K562 (cell line): ENCODE data around the gene PTTG1IP. TPM values are rescaled to one million over a fixed set of nuclear protein-coding genes. Genes with fewer than 3 reads are reported as not detected.

Source experiments
- CAMTA2 ChIP-seq: fragments of 250-450 bp; sonication (Bioruptor Pico); conservative IDR thresholded peaks from 2 replicates; pipeline ENCODE4 v1.5.1; 2022
- CBX3 ChIP-seq, 2 experiments: IDR thresholded peaks; 1 replicate in 1 of 2; 2 replicates in 1 of 2; pipeline ENCODE4 v1.6.1; 2012; ENCODE audit warnings: inconsistent platforms in 2 of 2, low read length in 2 of 2, borderline replicate concordance in 1 of 2, control low read depth in 1 of 2
- CREB3 ChIP-seq: fragments of 450-650 bp; conservative IDR thresholded peaks from 2 replicates; pipeline ENCODE4 v1.6.1; 2016; ENCODE audit warnings: missing genetic modification characterization, low read depth, mild to moderate bottlenecking, missing compliant biosample characterization, moderate library complexity
- RBBP5 ChIP-seq: fragments of 200-600 bp; sonication (generic); IDR thresholded peaks from 2 replicates; pipeline ENCODE4 v1.6.1; 2012; ENCODE audit warnings: borderline replicate concordance, mild to moderate bottlenecking, low read length, control low read depth, inconsistent platforms; ENCODE audit not compliant: insufficient read depth, poor library complexity, severe bottlenecking
- SMARCB1 ChIP-seq: IDR thresholded peaks from 2 replicates; pipeline ENCODE4 v1.6.1; 2011; ENCODE audit warnings: improper control_type of control experiment, low read depth; ENCODE audit not compliant: insufficient read length
- SRSF3 ChIP-seq: fragments of 200-400 bp; formaldehyde crosslinking; IDR thresholded peaks from 2 replicates; pipeline ENCODE4 v1.6.1; 2016; ENCODE audit warnings: mild to moderate bottlenecking, low read length, moderate library complexity; ENCODE audit not compliant: insufficient read depth
- STAT6 ChIP-seq: sonication (generic); formaldehyde crosslinking; IDR thresholded peaks from 2 replicates; pipeline ENCODE4 v1.8.1; 2023; ENCODE audit warnings: mild to moderate bottlenecking, missing genetic modification reagents
- ZBTB49 ChIP-seq: sonication (generic); formaldehyde crosslinking; IDR thresholded peaks from 2 replicates; pipeline ENCODE4 v1.8.0; 2022; ENCODE audit warnings: missing genetic modification reagents, mild to moderate bottlenecking, borderline replicate concordance
- ZNF23 ChIP-seq: fragments of 250-450 bp; sonication (Bioruptor Pico); IDR thresholded peaks from 2 replicates; pipeline ENCODE4 v1.4.0; 2020; ENCODE audit warnings: mild to moderate bottlenecking
- ZNF655 ChIP-seq: fragments of 250-450 bp; sonication (Bioruptor Pico); IDR thresholded peaks from 2 replicates; pipeline ENCODE4 v1.5.0; 2021
- polyA plus RNA-seq, 8 experiments: library from polyadenylated mRNA; depleted of rRNA in 4 of 8; stranded (reverse) in 5 of 8; unstranded in 3 of 8; fragments of >200 nt; fragmentation: Nextera tagmentation in 2 of 8; fragmentation: Illumina TruSeq in 1 of 8; extraction: Ambion mirVana in 2 of 8; extraction: Trizol in 1 of 8; gene quantifications; 2 replicates each; pipeline versions ENCODE4 v1.2.1 to v1.2.3, GENCODE V29; 2011 to 2014; ENCODE audit warnings: inconsistent platforms in 1 of 8, missing spikeins in 1 of 8
- total RNA-seq, 7 experiments: library from RNA; depleted of rRNA in 6 of 7; stranded (reverse); fragments of >200 nt in 6 of 7; fragmentation: Illumina TruSeq in 2 of 7; extraction: Trizol in 2 of 7; gene quantifications; 2 replicates each; pipeline versions ENCODE4 v1.2.1 to v1.2.3, GENCODE V29; 2011 to 2021; ENCODE audit warnings: low replicate concordance in 1 of 7
- TF ChIP-seq, protein P1 (sequence below): fragments of 450-650 bp; formaldehyde crosslinking; IDR thresholded peaks from 2 replicates; pipeline ENCODE4 v1.4.0; 2022; ENCODE audit warnings: missing genetic modification characterization
- TF ChIP-seq, protein P2 (sequence below): sonication (generic); formaldehyde crosslinking; IDR thresholded peaks from 2 replicates; pipeline ENCODE4 v1.8.0; 2023; ENCODE audit warnings: missing genetic modification reagents, mild to moderate bottlenecking, borderline replicate concordance

The PTTG1IP gene
- total and polyA plus RNA-seq, 9 of the 15 experiments (the other 6 are each of a cell fraction or from before 2014, with no cell fraction given), result 5.0 to 99.3 (median 82.4) TPM

DNA sequence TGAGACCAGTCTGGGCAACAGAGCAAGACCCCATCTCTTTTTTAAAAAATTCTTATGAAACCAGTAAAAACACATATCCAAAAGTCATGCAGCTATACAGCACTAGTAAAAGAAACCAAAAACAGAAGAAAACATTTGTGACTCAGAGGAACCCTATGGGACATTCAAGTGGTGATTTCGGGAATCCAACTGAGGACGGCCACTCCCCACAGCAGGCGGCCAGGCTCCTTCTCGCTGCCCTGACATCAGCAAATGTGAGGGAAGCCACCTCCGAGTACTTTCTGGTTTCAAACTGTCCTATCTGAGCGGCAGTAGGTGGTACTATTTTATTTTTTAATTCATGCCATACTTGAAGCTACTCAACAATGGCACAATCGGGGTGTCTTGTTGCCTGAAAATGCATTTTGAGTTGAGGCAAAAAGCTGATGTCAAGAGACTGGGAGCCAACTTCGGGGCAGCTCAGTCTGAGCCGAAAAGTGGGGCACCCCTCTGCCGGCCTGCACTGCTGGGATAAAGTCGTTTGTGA lies 58.9 kb downstream of the PTTG1IP start (continued):
- no peak for TF ChIP-seq ZNF23 (CRISPR knock-in tag)
- TF ChIP-seq ZBTB49 (CRISPR knock-in tag), result no peak
- TF ChIP-seq, protein P1, sequence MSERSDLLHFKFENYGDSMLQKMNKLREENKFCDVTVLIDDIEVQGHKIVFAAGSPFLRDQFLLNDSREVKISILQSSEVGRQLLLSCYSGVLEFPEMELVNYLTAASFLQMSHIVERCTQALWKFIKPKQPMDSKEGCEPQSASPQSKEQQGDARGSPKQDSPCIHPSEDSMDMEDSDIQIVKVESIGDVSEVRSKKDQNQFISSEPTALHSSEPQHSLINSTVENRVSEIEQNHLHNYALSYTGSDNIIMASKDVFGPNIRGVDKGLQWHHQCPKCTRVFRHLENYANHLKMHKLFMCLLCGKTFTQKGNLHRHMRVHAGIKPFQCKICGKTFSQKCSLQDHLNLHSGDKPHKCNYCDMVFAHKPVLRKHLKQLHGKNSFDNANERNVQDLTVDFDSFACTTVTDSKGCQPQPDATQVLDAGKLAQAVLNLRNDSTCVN (CRISPR knock-in tag), result no peak
- no peak for TF ChIP-seq CREB3 (tag)
- TF ChIP-seq SMARCB1, result no peak
- TF ChIP-seq SRSF3, result no peak
- TF ChIP-seq, protein P2, sequence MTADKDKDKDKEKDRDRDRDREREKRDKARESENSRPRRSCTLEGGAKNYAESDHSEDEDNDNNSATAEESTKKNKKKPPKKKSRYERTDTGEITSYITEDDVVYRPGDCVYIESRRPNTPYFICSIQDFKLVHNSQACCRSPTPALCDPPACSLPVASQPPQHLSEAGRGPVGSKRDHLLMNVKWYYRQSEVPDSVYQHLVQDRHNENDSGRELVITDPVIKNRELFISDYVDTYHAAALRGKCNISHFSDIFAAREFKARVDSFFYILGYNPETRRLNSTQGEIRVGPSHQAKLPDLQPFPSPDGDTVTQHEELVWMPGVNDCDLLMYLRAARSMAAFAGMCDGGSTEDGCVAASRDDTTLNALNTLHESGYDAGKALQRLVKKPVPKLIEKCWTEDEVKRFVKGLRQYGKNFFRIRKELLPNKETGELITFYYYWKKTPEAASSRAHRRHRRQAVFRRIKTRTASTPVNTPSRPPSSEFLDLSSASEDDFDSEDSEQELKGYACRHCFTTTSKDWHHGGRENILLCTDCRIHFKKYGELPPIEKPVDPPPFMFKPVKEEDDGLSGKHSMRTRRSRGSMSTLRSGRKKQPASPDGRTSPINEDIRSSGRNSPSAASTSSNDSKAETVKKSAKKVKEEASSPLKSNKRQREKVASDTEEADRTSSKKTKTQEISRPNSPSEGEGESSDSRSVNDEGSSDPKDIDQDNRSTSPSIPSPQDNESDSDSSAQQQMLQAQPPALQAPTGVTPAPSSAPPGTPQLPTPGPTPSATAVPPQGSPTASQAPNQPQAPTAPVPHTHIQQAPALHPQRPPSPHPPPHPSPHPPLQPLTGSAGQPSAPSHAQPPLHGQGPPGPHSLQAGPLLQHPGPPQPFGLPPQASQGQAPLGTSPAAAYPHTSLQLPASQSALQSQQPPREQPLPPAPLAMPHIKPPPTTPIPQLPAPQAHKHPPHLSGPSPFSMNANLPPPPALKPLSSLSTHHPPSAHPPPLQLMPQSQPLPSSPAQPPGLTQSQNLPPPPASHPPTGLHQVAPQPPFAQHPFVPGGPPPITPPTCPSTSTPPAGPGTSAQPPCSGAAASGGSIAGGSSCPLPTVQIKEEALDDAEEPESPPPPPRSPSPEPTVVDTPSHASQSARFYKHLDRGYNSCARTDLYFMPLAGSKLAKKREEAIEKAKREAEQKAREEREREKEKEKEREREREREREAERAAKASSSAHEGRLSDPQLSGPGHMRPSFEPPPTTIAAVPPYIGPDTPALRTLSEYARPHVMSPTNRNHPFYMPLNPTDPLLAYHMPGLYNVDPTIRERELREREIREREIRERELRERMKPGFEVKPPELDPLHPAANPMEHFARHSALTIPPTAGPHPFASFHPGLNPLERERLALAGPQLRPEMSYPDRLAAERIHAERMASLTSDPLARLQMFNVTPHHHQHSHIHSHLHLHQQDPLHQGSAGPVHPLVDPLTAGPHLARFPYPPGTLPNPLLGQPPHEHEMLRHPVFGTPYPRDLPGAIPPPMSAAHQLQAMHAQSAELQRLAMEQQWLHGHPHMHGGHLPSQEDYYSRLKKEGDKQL (CRISPR knock-in tag), result no peak
- TF ChIP-seq ZNF655 (CRISPR knock-in tag), result no peak
- TF ChIP-seq STAT6, result no peak
- no peak for TF ChIP-seq CAMTA2 (CRISPR knock-in tag)
- no peak for TF ChIP-seq CBX3 (IDR thresholded peaks at IDR 0.05; ENCODE audit: borderline replicate concordance in 1 of 2, low read length in 2 of 2)
- TF ChIP-seq RBBP5, result no peak
